Activated T-cell treated with anti-CD3 and anti-CD28 coated beads for 24 hours (primary cell): Measurements from ENCODE around the gene KLHL41.
"Not testable (repeated sequence)": the region's sequence is repeated elsewhere in the genome, so short reads cannot be mapped to it uniquely, and the experiment has no call there.

Experiments used
- DNase-seq: peaks from one replicate; pipeline ENCODE4 v3.0.0-alpha.2; 2020; ENCODE audit warnings: low read depth

Gene KLHL41

DNA sequence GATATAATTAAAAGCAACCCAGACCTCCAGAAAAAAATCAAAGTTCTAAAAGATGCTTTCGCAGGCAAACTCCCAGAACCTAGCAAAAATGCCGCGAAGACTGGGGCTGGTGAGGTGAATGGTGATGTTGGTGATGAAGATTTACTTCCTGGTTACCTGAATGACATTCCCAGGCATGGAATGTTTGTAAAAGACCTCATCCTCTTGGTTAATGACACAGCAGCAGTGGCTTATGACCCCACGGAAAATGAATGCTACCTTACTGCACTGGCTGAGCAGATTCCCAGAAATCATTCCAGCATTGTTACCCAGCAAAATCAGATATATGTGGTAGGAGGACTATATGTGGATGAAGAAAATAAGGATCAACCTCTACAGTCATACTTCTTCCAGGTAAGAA lies 994 bp downstream of the KLHL41 start:
- DNase-seq: no peak

DNA sequence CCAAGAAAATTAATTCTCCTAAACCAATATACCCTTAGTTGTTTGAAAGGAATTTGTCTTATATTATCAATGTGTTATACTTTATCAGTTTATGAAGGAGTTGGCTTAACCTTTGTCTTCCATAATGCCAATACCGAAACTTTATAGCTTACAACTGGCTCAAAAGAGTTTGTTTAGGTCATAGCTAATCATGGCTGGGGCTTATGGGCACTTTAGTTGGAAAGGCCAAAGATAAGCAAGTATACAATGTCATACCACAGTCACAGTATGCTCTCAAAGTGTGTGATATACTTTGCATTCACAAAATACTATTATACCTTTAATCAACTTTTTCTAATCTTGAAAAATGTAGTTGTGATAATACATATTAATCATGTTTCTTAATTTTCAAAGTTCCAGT lies 2.3 kb downstream of the KLHL41 start:
- DNase-seq: no peak

DNA sequence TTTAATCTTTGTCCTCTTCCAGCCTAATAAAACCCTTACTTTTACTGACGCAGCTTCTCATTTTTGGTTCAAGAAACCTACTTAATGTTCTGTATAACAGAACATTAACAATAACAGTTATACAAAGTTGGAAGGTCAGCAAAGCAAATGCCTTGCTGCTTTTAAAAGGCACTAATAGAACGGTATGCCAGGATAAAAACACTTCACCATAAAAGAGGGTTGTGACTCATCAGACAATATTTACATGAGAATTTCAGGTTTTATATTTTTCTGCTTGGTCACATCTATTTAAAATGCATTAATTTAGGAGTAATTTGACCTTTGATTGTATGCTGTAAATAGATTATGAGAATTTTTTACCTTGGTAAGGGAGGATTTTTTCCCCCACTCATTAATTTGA lies 3.0 kb downstream of the KLHL41 start:
- no peak for DNase-seq

DNA sequence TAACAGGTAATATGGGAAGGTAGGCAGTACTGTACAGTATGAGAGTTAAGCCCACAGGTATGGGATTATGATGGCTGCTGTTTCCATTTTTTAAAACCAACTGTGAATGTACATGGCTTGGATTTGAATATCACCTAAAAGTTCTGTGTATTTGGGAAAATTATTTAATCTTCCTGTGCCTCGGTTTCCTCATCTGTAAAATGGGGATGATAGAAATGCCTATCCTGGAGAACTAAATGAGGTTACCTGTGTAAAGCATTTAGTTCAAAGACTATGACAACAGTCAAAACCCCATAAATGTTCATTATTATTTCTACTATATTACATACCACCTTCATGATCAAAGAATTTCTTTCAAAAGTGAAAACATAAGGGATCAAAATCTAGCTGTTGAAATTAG lies 3.6 kb downstream of the KLHL41 start:
- no peak for DNase-seq

DNA sequence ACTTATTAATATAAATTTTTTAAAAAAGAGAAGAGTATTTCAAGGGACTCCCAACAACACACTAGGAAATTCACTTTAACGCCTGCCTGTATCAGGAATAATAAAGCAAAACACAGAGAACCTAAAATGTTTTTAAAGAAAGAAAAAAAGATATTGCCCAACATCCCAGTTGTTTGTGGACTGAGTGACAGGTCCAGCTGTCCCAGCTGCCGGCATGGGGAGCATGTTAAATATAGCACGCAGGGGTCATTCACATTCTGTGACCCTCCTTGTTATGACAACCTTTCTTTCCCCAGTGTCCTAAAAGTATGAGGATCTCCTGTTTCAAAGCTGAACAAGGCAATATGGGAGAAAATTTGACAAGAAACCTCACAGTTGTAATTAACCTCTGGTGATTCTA lies 4.4 kb downstream of the KLHL41 start:
- DNase-seq: no peak

DNA sequence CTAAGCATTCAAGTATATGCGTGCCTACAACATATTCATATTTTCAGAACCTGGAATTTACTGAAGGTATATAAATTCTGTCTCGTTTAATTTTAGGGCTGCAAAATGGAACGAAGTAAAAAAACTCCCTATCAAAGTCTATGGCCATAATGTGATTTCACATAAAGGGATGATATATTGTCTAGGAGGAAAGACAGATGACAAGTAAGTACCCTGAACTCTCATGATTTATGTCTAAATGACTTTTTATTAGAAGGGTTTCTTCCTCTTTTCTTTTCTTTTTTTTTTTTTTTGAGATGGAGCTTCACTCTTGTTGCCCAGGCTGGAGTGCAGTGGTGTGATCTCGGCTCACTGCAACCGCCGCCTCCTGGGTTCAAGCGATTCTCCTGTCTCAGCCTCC lies 5.3 kb downstream of the KLHL41 start:
- not testable (repeated sequence) for DNase-seq

DNA sequence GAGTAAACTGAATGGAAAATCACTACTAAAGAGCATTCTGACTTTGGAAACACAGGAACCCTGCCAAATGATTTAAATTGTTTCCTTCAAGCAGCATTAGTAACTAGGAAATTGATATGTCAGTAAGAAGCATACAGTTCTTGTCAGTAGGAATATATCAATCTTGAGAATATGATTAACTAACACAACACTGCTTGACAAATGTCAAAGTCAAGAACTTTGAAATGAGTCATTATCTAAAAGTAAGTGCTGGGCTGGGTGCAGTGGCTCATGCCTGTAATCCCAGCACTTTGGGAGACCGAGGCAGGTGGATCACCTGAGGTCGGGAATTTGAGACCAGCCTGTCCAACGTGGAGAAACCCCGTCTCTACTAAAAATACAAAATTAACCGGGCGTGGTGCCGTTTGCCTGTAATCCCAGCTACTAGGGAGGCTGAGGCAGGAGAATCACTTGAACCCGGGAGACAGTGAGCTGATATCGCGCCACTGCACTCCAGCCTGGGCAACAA lies 7.0 kb downstream of the KLHL41 start:
- not testable (repeated sequence) for DNase-seq

DNA sequence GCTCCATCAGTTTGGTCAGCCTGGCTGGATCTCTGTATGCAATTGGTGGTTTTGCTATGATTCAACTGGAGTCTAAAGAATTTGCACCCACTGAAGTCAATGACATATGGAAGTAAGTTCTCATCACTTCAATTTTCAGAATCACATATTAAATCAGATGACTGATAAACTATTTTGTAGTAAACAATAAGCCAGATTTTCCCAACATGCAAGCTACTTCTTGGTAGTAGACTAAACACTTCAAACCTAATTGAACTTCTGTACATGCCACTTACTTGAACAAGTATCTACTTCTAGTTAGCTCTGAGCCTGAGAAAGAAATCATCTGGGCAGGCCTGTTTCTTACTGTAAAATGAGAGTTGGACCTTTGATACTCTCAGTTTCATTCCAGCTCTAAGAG lies 11.4 kb downstream of the KLHL41 start:
- no peak for DNase-seq

DNA sequence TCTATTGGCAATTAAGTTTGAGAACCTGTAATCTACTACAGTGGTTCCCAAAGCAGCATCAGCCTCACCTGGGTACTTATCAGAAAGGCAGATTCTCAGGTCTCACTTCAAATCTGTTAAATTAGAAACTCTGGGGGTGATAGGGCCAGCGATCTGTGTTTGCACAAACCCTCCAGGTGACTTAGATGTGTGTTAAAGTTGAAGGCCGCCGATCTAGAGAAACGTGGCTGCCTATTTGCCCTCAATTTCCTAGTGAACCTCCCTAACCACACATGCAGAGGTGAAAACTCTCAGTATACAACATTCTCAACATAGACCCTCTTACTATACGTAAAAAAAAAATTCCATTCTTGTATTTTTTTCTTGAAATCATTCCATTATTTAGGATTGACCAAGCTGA lies 14.2 kb downstream of the KLHL41 start:
- no peak for DNase-seq

DNA sequence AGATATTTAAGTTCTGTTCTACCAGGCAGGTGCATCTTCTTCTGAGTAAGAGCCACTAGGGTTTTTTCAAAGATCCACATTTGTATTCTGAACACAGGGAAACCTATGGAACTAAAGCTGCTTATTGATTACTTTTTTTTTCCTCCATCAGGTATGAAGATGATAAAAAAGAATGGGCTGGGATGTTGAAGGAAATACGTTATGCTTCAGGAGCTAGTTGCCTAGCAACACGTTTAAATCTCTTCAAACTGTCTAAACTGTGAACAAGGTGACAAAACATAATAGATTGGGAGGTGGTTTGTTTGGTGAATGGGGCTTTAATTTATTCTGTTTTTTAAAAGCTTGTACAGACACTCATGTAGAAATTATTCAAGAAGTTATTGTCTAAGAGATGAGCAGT lies 15.9 kb downstream of the KLHL41 start:
- no peak for DNase-seq

DNA sequence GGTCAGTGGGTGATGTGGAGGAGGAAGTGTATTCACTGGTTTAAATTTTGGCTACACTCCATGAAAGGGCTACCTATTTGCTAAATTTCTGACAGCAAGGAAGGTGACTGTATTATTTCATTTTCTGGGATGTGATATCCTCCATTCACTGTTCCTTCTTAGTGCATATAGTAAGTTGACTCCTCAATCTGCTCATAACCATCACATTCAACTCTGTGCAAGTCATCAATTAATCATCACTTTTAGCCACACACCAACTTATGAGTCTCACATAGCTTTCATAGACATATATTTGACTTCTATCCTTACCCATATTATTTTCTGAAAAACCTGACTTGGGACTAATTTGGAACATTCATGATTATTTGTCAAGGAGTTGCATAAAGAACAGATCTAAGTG lies 16.9 kb downstream of the KLHL41 start:
- no peak for DNase-seq

DNA sequence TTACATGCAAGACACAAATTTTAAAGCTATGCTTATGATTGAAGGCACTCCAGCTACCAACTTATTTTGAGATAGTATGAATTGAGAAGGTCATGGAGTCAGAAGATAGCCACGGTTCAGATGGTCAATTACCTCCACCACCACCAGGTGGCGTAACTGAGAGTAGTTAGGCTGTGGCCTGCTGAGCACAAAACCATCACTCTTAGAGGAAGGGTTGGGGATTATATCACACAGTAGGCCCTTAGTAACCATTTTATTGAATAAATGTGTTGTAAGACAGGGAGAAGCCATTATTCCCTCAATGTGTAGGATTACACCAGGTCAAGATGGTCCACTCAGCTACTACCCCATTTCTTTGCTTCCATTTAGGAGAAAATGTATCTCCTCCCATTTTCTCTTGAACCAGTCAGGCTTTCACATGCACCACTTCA lies 18.8 kb downstream of the KLHL41 start:
- peak; percentile 62 for DNase-seq

DNA sequence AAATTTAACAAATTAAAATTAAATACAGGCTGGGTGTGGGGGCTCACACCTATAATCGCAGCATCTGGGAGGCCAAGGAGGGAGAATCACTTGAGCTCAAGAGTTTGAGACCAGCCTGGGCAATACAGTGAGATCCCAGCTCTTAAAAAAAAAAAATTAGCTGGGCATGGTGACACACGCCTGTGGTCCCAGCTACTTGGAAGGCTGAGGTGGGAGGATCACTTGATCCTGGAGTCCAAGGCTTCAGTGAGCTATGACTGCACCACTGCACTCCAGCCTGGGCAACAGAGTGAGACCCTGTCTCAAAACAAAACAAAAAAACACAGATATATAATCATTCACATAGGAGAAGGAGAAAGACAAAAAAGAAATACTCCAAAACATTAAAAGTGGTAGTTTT lies 30.0 kb downstream of the KLHL41 start:
- not testable (repeated sequence) for DNase-seq

DNA sequence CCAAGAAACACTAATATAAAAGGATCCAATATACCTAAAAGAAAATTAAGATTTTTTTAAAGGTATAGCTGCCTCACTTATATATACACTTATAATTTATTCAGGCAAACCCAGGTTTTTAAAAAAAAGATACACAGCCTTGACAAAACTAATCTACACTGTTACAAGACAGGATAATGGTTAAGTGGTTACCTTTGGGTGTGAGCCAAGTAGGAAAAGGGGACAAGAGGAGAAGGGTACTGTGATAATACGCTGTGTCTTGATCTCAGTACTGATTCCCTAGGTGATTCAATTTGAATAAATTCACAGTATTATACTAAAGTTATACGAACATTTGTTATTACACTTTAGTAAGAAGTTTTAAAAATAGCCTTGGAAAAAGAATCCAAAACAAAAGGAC lies 30.6 kb downstream of the KLHL41 start:
- DNase-seq: no peak

DNA sequence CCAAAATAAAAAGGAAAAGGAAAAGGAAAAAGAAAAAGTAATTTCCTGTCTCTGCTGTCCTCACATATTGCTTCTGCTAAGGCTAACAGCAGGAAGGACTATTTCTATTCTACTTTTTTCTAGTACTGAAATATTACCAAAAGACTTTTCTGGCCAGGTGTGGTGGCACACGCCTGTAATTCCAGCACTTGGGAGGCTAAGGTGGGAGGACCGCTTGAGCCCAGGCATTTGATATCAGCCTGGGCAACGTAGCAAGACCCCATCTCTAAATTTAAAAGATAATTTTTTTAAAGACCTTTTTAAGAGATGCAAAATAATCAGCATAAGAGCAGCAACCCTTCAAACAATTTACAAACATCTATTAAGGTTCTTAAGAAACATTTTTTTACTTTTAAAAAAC lies 32.9 kb downstream of the KLHL41 start:
- no peak for DNase-seq

DNA sequence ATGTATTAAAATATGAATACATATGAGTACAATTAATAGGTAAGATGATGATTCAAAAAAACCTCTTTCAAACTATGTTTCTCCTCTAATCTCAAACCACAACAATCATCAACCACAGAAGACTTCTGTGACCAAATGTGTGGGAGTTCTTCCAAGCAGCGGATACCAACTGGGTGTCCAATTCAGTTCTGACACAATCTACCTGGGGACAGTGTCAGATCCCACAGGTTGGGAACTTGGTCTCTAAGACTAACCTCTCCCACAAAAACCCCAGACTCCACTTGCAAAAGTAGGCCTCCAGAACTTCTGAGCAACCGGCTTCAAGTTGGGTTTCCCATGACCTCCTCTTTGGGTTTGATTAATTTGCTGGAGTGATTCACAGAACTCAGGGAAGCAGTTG lies 37.3 kb downstream of the KLHL41 start:
- DNase-seq: no peak

DNA sequence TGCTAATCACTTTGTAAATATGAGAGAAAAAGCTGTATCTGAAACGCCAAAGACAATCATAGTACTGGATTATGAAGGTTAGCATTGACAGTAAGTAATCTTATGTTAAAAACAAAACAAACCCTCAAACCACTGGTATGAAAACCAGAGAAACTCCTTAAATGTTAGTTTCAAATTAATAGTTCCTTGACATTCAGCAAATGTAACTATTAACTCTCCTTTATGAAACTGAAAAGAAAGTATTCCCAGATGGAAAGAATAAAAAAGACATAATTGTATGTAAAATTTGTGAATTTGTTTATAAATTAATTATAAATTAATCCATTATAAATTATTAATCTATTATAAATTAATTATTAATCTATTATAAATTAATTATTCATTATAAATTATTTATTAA lies 51.9 kb downstream of the KLHL41 start:
- DNase-seq: no peak

DNA sequence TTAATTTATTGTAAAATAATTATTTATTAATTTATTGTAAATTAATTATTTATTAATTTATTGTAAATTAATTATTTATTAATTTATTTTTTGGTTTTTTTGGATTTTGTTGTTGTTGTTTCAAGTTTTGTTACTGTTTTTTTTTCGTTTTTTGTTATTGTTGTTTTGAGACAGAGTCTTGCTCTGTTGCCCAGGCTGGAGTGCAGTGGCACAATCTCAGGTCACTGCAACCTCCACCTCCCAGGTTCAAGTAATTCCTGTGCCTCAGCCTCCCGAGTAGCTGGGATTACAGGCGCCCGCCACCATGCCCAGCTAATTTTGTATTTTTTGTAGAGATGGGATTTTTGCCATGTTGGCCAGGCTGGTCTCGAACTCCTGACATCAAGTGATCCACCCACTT lies 52.6 kb downstream of the KLHL41 start:
- not testable (repeated sequence) for DNase-seq

DNA sequence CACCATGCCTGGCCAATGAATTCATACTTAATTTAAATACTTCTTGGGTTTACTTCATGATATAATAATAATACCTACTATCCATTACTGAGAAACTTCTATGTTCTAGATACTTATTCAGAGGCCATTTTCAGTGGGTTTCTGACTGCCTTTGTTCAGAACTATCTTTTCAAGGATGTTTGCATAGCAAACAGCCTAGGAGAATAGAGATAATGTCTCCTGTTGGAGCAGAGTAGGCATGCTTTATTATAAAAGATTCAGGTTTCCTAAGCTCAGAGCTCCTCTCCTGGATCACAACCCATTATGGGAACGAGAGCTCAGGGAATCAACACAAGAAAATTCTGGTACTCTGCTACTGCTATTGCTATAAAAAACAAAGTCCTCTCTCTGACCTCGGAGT lies 53.0 kb downstream of the KLHL41 start:
- DNase-seq: no peak

DNA sequence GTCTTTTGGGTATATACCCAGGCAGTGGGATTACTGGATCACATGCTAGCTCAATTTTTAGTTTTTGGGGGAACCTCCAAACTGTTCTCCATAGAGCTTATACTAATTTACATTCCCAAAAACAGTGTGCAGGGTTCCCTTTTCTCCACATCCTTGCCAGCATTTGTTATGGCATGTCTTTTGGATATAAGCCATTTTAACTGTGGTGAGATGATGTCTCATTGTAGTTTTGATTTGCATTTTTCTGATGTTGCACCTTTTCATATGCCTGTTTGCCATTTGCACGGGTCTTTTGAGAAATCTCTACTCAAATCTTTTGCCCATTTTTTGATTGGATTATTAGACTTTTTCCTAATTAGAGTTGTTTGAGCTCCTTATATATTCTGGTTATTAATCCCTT lies 56.2 kb downstream of the KLHL41 start:
- DNase-seq: no peak

DNA sequence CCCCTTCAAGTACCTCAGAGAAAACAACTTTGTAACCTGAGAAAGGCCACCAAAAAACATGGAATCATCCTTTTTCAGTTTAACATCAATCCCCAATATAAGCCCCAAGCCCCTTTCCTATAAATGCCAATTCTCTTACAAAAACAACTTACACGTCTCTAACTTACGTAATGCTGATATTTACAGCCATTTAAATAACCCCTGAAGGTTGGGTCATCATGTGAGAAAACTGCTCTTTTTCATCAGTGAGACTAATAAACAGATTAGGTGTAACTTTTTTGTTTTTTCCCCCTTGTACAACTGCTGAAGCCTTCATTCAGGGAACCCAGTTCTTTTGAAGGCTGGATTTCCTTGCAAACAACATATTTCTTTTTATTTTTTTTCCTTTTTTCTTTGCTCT lies 60.4 kb downstream of the KLHL41 start:
- DNase-seq: no peak

DNA sequence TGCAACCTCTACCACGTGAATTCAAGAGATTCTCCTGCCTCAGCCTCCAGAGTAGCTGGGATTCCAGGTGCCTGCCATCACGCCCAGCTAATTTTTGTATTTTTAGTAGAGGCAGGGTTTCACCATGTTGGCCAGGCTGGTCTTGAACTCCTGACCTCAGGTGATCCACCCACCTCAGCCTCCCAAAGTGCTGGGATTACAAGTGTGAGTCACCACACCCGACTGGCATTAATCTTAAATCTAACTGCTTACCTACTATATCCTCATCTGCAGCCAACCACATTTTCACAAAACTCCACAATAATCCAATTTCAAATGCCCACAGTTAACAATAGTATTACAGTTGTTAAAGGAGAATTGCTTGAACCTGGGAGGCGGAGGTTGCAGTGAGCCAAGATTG lies 61.2 kb downstream of the KLHL41 start:
- not testable (repeated sequence) for DNase-seq

DNA sequence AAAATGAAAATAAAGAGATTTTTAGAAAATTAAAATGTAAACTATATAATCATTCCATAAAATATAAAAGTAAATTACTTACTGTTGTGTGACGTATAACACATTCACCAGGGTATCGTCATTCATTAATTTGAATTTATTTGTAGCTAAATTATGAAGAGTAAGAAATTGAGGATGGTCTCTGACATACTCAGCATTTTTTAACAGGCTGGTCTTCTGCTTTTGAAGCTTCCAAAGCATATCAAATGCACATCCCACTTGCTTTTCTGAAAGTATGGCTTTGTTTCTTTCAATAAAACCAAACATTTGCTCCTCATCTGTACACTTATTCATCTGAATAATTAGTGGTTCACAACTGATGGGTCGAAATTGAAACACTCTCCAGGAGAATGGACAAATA lies 62.1 kb downstream of the KLHL41 start:
- DNase-seq: no peak

DNA sequence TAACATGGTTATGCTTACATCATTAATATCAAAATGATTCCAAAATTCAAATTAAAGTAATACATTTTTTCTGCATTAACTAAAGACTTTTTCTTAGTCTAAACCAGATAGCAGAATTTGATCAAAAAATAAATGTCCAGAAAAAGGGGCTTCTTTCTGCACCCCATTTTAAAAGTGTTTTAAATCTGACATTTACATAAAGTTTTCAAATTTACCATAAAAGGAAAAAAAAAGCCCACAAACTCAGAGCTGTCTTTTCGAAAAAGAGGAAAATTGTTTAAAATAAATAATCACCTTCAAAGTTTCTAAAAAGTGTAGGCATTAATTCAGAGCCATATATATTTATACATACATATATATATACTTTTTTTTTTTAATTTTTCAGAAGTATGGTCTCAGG lies 62.7 kb downstream of the KLHL41 start:
- no peak for DNase-seq

DNA sequence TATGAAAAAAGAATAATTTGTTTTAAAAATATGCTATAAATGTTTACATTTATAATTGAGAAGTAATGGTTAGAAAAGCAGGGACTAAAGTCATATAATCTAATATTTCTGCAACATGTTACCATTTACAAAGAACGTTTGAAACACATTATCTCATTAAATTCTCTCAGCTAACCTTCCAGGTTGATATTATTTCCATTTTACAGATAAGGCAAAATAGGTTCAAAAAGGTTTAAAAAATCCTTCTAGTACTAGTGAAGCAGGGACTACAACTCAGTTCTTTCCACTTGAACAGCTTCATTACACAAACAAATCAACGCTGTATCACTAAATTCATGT lies 63.3 kb downstream of the KLHL41 start:
- no peak for DNase-seq
